Kidney (tissue), 14 donors: Measurements from ENCODE around the gene CRHR2. TPM values are rescaled to one million over a fixed set of nuclear protein-coding genes. Genes with fewer than 3 reads are reported as not detected.

Experiments used
- DNase-seq, 5 donors: peaks; one replicate each; pipeline ENCODE4 v3.0.0-alpha.2; 2013 to 2020
- FAIRE-seq: peaks from 2 replicates; lab custom pipeline; 2012; peaks lifted over from hg19 to GRCh38; lab: Jason Lieb, UNC
- H3K27ac ChIP-seq, 2 donors: one replicate each; pipeline ENCODE4 v1.7.0; 2013; ENCODE audit warnings: low read depth in 2 of 2, low read length in 2 of 2, inconsistent platforms in 1 of 2
- H3K27me3 ChIP-seq: one replicate; pipeline ENCODE4 v1.7.1; 2013; ENCODE audit warnings: low read length, inconsistent platforms; ENCODE audit not compliant: control insufficient read depth, insufficient read depth
- H3K36me3 ChIP-seq, 3 donors: one replicate each; pipeline versions ENCODE4 v1.7.0 to v1.7.1; 2013; ENCODE audit warnings: low read length in 3 of 3, control low read depth in 1 of 3, inconsistent platforms in 1 of 3; ENCODE audit not compliant: insufficient read depth in 3 of 3, control insufficient read depth in 2 of 3
- H3K4me1 ChIP-seq, 3 donors: one replicate each; pipeline versions ENCODE4 v1.7.0 to v1.7.1; 2013; ENCODE audit warnings: low read length in 3 of 3, inconsistent platforms in 1 of 3, low read depth in 1 of 3; ENCODE audit not compliant: control insufficient read depth in 2 of 3, insufficient read depth in 2 of 3
- H3K4me3 ChIP-seq, 3 donors: one replicate each; pipeline versions ENCODE4 v1.7.0 to v1.8.1; 2013; ENCODE audit warnings: low read length in 3 of 3, control low read depth in 1 of 3, inconsistent platforms in 1 of 3
- H3K9ac ChIP-seq, 3 donors: one replicate each; pipeline versions ENCODE4 v1.7.0 to v1.7.1; 2013; ENCODE audit warnings: low read length in 3 of 3, control low read depth in 1 of 3, inconsistent platforms in 1 of 3
- H3K9me3 ChIP-seq, 3 donors: one replicate each; pipeline versions ENCODE4 v1.7.0 to v1.7.1; 2013; ENCODE audit warnings: low read length in 3 of 3, control low read depth in 1 of 3, inconsistent platforms in 1 of 3; ENCODE audit not compliant: control insufficient read depth in 2 of 3, insufficient read depth in 1 of 3
- CTCF ChIP-seq: IDR thresholded peaks from 3 replicates; pipeline ENCODE4 v1.5.1; 2012; ENCODE audit warnings: mild to moderate bottlenecking, moderate library complexity, borderline replicate concordance; ENCODE audit not compliant: insufficient read depth; ENCODE audit errors: extremely low read depth
- intact Hi-C: fragments of 100-400 bp; cut with DNase I; formaldehyde crosslinking; loops from one replicate; pipeline ENCODE4 v1.11.1; 2022
- polyA plus RNA-seq: library from polyadenylated mRNA; stranded (reverse); fragments of 350-450 nt; fragmentation: Illumina TruSeq; extraction: RNeasy Lipid Tissue Mini Kit (QIAGEN cat#74804); gene quantifications from one replicate; pipeline ENCODE4 v1.2.3, GENCODE V29; 2014; ENCODE audit warnings: low read depth, low replicate concordance; ENCODE audit not compliant: insufficient read depth
- total RNA-seq: library from RNA; stranded (reverse); fragmentation: NEBNext Ultra II Directional; extraction: Animal tissue kit (Norgen Biotek cat#: 25700); gene quantifications from one replicate; pipeline ENCODE4 v1.2.1, GENCODE V29; 2021
- donor health status: control.
- donor health status: control.
- donor health status: control.
- donor health status: control.
- donor health status: control.
- donor health status: DM: yes; HTN: yes; CAD: no.
- donor health status: Normal renal cell carcinoma (clear cell type).

CRHR2 gene
- total and polyA plus RNA-seq, 2 donors from 2014 or later: not detected

- peaks cover 5 to 44% (median 25%) of the 10 kb centered on the region in 3 donors for H3K36me3 ChIP-seq
- H3K27ac ChIP-seq: no peak overlapping the region
- DNase-seq: no peak
- no peaks in the 10 kb centered on the region for H3K9me3 ChIP-seq
- no peak overlapping the region for H3K4me3 ChIP-seq
- H3K27me3 ChIP-seq: no peaks in the 10 kb centered on the region
- intact Hi-C loops: no loop called here
- FAIRE-seq: no peak
- no peaks in the 10 kb centered on the region for H3K4me1 ChIP-seq
- TF ChIP-seq CTCF: no peak
- H3K9ac ChIP-seq: no peak overlapping the region
Observed at GRCh38 chr7:30613366-30614325, 68.6 kb downstream of the CRHR2 start.

GRCh38 chr7:30612658-30613265, 69.5 kb downstream of the CRHR2 start:
- Histone ChIP-seq H3K27me3 (no peaks in the 10 kb centered on the region), H3K36me3 (peaks cover 5 to 53% (median 24%) of the 10 kb centered on the region in 3 donors), H3K9ac (no peak overlapping the region), H3K4me1 (no peaks in the 10 kb centered on the region), H3K4me3 (no peak overlapping the region), H3K9me3 (no peaks in the 10 kb centered on the region), H3K27ac (no peak overlapping the region)
- FAIRE-seq (no peak), DNase-seq (no peak)
- intact Hi-C loops: no loop called here
- no peak for TF ChIP-seq CTCF

- DNase-seq: no peak
- Histone ChIP-seq H3K36me3 (peaks cover 13 to 55% (median 25%) of the 10 kb centered on the region in 3 donors), H3K9me3 (no peaks in the 10 kb centered on the region), H3K27me3 (no peaks in the 10 kb centered on the region), H3K4me3 (no peak overlapping the region), H3K9ac (no peak overlapping the region), H3K27ac (no peak overlapping the region), H3K4me1 (no peaks in the 10 kb centered on the region)
- FAIRE-seq: no peak
- no peak for TF ChIP-seq CTCF
- intact Hi-C loops: no loop called here
Observed at GRCh38 chr7:30605832-30606231, 76.4 kb downstream of the CRHR2 start.
